HepG2 (cell line): ENCODE measurements around the gene COL5A1.

Experiments used
- CBFB ChIP-seq: sonication (generic); formaldehyde crosslinking; IDR thresholded peaks from 2 replicates; pipeline ENCODE4 v1.4.0; 2020; ENCODE audit warnings: missing genetic modification reagents
- HNRNPH1 ChIP-seq: fragments of 200-400 bp; formaldehyde crosslinking; optimal IDR thresholded peaks from 2 replicates; pipeline ENCODE3; 2017; ENCODE audit warnings: mild to moderate bottlenecking, low read depth, low read length
- MNT ChIP-seq: fragments of 450-650 bp; IDR thresholded peaks from 2 replicates; pipeline ENCODE4 v1.6.1; 2016
- REL ChIP-seq: sonication (generic); formaldehyde crosslinking; conservative IDR thresholded peaks from 2 replicates; pipeline ENCODE4 v1.8.0; 2022; ENCODE audit warnings: mild to moderate bottlenecking, missing genetic modification reagents, moderate library complexity
- TARDBP ChIP-seq: sonication (generic); formaldehyde crosslinking; IDR thresholded peaks from 2 replicates; pipeline ENCODE4 v1.8.0; 2022; ENCODE audit warnings: mild to moderate bottlenecking, missing genetic modification reagents
- ZBTB40 ChIP-seq, 2 experiments: fragments of 450-650 bp in 1 of 2; sonication (generic) in 1 of 2; formaldehyde crosslinking in 1 of 2; IDR thresholded peaks; 2 replicates each; pipeline versions ENCODE4 v1.6.1 to v1.8.0; 2016 to 2022; ENCODE audit warnings: antibody characterized with exemption in 1 of 2, mild to moderate bottlenecking in 1 of 2, missing genetic modification reagents in 1 of 2
- ZNF207 ChIP-seq: fragments of 450-650 bp; IDR thresholded peaks from 2 replicates; pipeline ENCODE4 v1.6.1; 2016; ENCODE audit warnings: antibody characterized with exemption, borderline replicate concordance
- ZNF274 ChIP-seq: sonication (generic); formaldehyde crosslinking; IDR thresholded peaks from 2 replicates; pipeline ENCODE4 v1.5.1; 2020; ENCODE audit warnings: mild to moderate bottlenecking, missing genetic modification reagents
- ZNF570 ChIP-seq: sonication (generic); formaldehyde crosslinking; IDR thresholded peaks from 2 replicates; pipeline ENCODE4 v1.4.0; 2020; ENCODE audit warnings: mild to moderate bottlenecking, missing genetic modification reagents, borderline replicate concordance
- ZNF776 ChIP-seq: sonication (generic); formaldehyde crosslinking; IDR thresholded peaks from 2 replicates; pipeline ENCODE4 v1.4.0; 2020; ENCODE audit warnings: mild to moderate bottlenecking, missing genetic modification reagents

GRCh38 chr9:134618163-134618832 is 23.3 kb upstream of the COL5A1 start:
- no peak for TF ChIP-seq TARDBP
- no peak for TF ChIP-seq HNRNPH1
- no peak for TF ChIP-seq ZNF776 (CRISPR knock-in tag)
- no peak for TF ChIP-seq ZNF570 (CRISPR knock-in tag)
- TF ChIP-seq MNT, result no peak
- no peak for TF ChIP-seq ZNF274 (CRISPR knock-in tag)
- TF ChIP-seq ZNF207, result no peak
- no peak for TF ChIP-seq ZBTB40 (IDR thresholded peaks at IDR 0.05)
- no peak for TF ChIP-seq ZBTB40 (CRISPR knock-in tag; IDR thresholded peaks at IDR 0.05)
- TF ChIP-seq REL (CRISPR knock-in tag), result no peak
- TF ChIP-seq CBFB (CRISPR knock-in tag), result no peak
